NCI-H1417 (cell line): ENCODE data around the gene CNTNAP4.
A peak's percentile ranks its signal among the peaks of the same experiment; 100 is the strongest.

ENCODE experiments used
- DNase-seq, 3 experiments: peaks; one replicate each; lab custom pipeline; 2025; lab: John Stamatoyannopoulos, UW

Gene CNTNAP4

DNA sequence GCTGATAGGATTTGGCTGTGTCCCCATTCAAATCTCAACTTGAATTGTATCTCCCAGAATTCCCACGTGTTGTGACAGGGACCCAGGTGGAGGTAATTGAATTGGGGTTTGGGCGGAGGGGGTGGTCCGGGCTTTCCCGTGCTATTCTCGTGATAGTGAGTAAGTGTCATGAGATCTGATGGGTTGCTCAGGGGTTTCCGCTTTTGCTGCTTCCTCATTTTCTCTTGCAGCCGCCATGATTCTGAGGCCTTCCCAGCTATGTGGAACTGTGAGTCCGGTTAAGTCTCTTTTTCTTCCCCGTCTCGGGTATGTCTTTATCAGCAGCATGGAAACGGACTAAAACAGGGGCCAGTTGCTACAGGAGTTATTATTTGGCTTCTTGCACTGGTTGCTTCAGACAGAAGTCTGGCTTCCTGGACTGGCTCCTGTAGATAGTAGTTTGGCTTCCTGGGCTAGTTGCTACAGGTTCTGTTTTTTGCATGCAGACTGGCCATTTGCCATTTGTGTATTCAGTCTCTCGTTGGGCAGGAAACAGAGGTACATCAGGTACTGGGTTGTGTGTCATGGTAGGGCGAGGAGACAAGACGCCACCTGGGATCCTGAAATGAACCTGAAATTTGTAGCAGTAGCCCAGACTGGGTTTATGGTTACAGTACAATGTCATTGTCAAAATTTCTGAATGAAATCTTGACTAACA, 32.6 kb downstream of the CNTNAP4 start:
- no peak for DNase-seq

DNA sequence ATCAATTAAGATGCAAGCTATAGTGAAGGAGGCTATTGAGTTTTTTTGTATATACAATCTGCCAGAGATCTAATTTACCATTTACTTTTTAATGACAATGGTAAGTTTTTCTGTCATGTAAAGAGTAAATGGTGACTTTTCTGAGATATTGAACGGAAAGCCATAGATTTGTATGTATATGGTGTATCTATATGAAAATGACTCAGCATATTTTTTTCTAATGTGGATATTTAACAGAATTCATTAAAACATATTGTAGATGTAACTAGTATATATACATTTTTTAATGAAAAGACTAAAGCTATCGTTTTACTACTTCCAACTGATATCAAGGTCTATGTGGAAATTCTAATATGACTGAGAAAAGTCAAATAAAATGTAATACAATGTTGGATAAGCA, 34.1 kb downstream of the CNTNAP4 start:
- DNase-seq = no peak

DNA sequence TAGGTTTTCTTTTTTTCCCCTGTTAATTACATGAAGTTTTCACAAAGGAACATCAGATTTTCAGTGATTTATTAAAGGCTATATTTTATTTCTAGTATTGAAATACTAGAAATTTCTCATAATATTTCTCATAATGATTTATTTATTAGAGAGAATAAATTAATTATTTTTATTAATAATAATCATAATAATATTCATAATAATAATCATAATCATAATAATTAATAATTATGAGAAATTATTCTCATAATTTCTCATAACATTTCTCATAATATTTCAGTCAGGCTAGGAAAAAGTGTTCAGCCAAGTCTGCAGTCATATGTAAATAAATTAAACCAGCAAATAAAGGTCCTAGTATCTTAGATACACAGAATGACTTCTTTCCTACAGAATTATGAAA, 41.4 kb downstream of the CNTNAP4 start:
- no peak for DNase-seq

DNA sequence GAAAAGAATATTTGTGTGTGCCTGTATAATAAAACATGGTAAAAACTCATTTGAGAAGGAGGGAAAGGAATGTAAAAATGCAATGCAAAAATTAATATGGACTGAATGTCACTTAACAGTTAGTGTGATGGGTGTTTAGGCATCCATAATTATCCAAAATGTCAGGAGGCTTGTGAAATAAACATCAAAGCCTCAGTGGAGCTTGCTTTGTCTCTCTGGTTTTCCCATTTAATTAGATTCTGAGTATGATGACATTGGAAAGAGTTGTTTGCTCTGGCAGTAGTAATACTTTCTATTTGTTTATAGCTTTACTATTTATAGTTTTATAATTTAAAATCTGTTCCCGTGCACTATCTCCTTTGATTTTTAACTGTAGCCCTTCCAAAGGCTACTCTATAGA, 51.9 kb downstream of the CNTNAP4 start:
- no peak for DNase-seq

DNA sequence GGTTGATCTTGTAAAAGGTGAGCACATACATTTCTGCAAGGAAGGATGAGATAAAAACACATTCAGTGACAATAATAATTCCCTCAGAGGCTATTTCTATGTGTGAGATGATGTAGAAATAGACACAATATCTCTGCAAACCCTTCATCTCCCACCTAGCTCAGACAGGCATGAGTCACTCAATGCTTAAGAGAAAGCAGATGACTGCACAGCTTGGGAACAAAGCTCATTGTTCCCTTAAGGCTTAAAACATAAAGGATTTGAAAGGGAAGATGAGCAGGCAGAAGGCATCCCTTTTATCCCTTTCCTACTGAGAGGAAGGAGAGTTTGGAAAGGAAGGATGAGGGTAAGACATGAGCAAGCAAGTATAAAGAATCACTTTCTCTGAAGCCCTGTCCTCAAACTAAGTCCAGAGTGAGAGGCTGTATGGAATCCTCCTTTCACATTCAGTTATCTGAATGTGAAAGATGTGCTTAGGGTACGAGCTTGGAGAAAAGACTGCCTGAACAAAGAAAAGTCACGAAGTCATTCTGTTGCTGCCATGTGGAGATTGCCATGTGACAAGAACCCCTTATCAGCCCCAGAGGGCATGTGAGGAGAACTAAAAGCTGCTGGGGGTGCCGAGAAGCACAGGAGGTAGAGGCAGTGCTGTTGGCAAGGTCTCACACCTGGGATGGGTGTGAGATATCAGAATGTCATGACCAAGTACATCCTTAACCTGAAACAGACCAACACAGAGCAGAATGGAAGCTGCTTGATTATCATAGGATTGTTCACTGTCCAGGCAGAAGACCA, 58.2 kb downstream of the CNTNAP4 start:
- no peak for DNase-seq

DNA sequence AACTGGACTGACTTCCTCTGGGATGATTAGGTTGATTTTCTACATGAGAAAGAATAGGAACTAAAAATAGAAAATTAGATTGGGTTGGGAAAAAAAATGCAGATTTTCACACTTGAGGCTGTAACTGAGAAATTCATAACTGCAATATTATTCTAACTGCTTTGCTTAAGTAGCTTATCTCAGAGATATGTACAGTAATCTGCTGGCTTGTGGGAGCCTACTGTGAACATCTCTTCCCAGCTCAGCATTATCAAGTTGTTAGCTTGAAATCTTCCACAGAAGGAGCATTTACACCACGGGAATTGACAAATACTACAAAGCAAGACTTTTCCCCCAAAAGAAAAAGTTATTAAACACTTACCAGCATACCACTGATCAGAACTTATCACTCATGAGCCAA, 58.9 kb downstream of the CNTNAP4 start:
- DNase-seq = no peak

DNA sequence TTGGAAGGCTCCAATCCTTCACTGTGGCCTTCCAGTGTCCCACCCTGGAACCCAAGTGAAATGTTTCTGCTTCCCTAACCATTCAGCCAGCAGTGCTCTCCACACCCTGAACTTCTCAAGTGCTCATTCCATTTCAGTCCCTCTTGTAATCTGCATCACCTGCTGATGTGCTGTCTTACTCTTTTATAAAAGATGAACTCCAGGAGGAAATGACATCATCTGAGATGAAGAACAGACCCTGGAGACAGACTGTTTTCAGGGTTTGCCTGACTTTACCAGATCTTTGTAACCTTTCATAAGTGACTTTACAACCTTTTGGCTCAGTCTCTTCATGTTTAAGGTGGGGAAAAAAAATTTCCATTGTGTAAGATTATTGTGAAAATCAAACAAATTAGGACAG, 61.3 kb downstream of the CNTNAP4 start:
- no peak for DNase-seq

DNA sequence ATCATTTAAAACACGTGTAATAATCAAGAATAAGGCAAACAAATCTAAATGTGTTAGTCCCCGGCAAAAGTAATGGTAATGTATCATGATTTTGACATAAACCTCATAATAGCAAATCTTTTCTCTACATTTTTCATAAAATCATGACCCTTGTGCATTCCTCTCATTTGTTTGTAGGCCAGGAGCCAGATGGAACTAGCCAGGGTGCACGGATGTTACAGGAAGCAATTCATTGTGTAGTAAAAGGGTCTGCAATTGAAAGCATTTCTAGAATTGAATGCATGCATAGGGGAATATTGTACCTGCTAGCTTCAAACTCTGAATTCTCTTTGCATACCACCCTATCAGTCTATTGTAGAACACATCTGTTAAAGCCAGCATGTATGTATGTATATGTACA, 66.6 kb downstream of the CNTNAP4 start:
- DNase-seq = no peak

DNA sequence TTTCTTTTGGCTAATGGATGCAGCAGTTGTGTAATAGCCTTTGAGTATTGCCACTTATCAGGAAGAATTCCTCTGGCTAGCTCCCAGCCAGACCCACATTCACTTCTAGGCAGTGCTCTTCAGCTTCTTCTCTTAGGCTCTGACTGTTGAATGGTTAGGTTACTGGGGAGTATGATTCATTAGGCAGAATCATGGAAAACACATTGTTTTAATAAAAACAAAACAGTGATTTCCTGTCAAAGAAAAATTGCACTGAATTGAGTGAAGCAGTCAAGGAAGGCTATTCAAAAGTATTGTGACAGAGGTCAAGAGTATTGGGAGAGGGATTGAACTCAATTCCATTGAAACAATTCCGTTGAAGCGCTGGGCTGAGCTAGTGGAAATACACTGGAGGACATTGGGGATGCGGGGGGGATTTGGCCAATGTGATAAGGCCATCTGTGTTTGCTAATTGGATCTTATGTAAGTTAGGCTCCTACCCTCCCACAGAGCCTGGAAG, 68.0 kb downstream of the CNTNAP4 start:
- no peak for DNase-seq

DNA sequence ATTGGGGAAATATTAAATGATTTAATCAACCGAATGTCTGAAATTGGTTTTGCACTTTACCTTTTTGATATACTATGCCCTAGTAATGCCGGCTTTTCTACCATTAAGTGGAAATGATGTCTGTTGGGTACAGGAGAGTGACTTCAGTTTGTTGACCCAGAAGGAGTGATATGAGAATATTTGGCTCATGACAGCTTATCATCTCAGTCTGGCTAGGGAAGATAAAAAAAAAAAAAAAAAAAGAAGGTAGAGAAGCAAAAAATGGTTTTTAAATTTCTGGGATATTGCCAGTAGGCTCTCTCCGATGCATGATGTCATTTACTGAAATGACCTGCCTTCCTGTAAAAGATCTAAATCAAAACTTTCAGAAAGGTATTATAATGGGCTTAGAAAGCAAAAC, 69.0 kb downstream of the CNTNAP4 start:
- DNase-seq = no peak

DNA sequence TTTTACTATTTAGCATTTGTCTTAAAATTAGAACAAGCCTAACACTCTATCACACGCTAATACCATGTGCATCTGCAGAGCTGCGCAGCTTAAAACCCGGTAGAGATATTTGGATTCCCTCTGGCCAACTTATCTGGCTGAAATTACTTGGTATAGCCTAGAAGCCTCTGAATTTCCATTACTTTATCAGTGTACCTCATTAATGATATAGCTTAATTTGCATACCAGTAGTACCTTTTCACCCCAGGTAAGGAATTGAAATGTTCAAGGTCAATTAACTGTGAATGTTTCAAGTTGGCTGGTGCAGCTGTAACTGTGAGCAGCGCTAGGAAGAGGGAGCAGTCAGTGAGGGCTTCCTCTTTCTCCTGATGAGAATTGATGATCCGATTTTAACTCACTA, 74.2 kb downstream of the CNTNAP4 start:
- DNase-seq = no peak

DNA sequence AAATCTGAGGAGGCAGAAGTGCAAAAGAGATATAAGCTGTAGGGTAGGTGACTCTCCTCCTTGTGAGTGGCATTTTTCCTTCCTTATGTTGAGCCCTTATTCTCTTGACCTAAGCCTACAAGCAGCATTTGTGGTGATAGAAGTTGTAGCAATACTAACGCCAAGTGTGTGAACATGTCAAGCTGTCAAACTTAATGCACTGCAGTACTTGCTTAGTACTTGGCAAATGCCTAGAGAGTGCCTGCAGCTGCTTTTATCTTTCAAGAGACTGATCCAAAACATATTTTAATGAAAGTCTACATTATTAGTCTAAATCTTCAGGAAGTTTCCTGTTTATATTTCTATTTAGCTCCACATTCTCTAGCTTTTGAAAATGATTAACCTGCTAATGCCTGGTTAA, 83.2 kb downstream of the CNTNAP4 start:
- DNase-seq = no peak

DNA sequence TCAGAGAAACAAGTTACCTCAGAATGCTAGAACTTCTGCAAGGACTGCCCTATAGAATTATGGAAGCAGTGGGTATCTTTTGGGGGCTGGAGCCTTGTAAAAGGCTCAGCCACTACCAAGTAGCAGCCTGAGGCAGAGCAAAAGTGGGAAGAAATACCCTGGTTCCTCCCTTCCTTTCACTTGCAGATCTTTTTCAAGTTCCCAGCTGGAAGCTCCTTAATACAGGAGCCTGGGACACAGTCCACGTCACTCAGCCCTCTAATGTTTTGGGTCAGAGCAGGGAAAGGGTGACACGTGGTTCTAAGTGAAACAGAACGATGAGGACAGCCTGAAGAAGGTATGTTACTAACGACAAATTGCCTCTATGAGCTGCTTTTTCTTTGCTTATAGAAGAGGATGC, 93.1 kb downstream of the CNTNAP4 start:
- no peak for DNase-seq

DNA sequence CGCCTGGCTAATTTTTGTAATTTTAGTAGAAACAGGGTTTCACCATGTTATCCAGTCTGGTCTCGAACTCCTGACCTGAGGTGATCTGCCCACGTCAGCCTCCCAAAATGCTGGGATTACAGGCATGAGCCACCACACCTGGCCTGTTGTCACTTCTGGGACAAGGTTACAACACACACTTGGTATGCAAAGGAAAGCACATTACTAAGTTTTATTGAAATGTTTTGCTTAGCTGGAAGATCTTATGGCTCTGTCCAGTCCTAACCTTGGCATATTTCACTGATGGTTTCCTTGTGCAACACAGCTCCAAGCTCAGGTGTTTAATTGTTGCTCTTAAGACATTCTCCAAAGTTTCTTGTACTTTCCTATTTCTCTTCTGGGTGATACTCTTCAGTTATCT, 94.2 kb downstream of the CNTNAP4 start:
- no peak for DNase-seq

DNA sequence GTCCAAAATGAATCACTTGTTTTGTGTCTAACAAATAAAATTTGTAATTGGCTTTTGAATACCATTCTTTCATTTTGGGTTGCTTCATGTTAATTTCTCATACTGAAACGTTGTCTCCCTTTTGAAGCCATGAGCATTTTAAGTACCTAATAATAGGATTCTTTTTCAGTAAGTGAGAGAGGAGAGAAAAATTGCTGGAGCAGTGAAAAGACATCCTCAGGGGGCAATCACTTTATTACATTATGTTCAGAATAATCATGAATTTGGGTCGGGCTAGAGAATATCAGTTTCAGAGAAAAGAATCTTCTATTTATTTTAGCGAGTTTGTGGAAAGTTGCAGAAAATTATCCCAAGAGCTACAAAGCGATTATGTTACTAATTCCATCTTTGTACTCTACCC, 96.8 kb downstream of the CNTNAP4 start:
- no peak for DNase-seq

DNA sequence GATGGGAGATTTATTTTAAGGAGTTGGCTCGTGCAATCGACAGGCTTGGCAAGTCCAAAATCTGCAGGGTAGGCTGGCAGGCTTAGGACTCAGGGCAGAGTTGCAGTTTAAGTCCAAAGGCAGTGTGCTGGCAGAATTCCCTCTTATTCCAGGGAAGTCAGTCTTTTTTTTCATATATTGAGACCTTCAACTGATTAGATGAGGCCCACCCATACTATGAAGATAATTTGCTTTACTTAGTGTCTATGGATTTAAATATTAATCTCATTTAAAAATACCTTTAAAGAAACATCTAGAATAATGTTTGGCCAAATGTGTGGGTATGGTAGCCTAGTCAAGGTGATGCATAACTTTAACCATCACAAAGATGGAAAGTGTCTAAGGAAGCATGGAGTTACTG, 99.8 kb downstream of the CNTNAP4 start:
- no peak for DNase-seq

DNA sequence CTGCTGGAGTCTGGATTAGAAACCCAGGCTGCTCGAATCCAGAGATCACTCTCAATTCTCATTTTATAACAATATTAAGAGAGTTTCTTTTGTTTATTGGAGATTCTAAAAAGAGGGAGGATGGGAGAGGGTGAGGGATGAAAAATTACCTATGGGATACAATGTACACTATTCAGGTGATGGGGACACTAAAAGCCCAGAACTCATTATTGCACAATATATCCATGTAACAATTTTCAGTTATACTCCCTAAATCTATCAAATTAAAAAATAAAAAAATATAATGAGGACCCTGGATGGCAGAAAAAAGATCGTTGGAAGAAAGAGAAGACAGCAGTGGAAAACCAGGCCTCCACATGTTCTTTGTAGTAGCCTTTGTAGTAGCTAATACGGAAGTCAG, 100.8 kb downstream of the CNTNAP4 start:
- DNase-seq = no peak

DNA sequence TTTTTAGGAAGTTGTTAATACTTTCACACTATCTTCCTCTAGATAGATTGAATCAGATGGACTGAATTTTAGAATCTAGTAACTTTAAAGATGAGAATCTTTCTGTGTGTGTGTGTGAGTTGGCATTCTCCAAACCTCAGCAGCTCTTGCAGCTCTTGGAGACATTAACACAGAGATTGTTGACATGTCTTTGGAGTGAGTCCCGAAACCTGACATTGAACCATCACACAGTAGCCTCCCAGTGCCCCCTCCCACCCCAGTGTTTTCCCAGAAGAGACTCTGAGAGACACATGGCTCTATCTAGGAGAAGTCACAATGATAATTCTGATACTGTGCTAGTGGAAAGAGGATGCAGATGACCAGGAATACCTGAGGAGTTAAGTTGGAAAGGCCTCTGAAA, 103.9 kb downstream of the CNTNAP4 start:
- DNase-seq = no peak

DNA sequence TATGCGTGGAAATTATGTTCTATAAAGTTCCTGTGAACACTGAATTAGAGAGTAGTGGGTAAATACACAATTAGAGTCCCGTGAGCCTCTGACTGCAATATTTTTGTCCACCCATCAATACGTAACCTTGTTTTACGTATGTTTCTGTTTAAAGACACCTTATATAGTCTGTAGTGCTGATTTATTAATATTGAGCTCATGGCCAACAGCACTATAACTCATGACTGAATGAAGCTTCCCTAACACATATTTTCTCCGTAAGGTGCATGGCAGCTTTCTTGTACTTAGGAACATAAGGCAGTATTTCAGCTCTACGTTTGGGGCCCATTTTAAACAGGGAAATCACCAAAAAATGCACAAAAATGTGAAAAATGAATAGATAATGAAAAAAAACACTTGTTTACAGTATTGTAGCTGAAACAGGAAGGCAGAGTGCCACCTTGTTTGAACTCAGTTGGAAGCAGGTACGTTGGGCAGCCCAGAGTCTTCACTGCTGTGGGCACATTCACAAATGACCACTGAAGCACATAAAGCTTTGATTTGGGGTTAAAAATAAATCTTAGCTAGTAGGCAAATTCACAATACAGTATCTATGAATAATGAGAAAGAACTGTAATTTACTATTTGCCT, 108.5 kb downstream of the CNTNAP4 start:
- no peak for DNase-seq

DNA sequence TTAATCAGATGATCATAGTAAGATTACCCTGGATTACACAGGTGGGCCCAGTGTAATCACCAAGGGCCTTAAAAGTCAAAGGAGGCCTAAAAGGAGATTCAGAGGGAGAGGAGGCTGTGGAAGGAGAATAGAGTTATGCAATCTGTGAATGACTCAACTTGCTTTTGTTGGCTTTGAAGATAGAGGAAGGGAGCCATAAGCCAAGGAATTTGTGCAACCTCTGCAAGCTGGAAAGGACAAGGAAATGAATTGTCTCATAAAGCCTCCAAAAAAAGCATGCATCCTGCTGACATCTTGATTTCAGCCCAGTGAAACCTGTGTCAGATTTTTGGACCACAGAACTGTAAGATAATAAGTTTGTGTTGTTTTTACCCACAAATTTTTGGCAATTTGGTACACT, 109.6 kb downstream of the CNTNAP4 start:
- no peak for DNase-seq

DNA sequence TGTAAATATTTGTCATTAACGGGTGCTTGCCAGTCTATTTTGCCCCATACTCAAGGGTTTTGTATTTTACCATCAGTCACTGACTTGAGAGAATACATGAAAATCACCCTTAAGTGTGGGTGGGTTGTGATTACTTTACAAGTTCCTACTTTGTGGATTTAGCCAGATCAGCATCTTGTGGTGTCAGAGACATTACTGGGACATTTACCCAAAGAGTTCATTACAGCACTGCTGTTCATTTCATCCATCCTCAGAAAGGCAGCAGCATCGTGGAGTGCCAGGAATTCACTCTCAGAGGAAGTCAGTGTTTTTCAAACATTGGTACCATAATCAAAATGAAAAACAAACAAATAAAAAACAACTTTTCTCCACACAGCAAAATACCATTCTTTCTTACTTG, 110.8 kb downstream of the CNTNAP4 start:
- peak in 1 of 3 experiments; percentile 39 for DNase-seq

DNA sequence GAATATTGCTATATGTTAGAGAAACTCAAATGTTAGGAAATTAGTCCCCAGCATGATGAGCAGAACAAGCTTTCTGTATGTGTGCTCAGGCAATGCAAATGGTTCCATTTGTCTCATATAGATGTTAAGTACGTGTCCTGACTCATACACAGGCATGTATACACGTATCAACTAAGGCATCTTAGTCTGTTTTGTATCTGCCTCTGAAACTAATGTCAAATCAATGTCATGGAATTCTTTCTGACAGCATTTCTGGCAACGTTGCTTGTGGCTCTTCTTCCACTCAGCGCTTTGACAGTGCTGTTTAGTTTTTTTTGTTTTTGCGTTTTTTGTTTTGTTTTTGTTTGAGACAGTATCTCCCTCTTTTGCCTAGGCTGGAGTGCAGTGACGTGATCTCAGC, 111.9 kb downstream of the CNTNAP4 start:
- no peak for DNase-seq

DNA sequence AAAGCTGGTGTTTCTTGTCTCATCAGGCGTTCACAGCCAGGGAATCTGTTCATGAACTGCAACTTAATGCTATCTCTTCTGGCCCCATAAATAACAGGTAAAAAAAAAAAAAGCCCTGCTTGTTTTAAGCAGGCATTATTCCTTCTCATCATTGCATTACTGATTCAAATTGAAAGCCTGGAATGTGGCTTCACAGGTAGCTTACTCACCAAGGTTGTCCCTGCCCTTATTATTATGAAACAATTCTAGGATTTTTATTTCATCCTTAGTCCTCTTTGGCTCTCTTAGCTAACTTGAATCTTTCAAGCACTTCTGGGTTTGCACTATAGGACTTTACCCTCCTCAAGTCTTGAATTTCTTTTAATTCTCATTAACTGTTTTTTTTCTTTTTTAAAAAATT, 113.3 kb downstream of the CNTNAP4 start:
- DNase-seq = no peak
